ENCODE measurements around the gene ZNF273.

The ZNF273 gene

GRCh38 chr7:64965594-64965993 lies 62.5 kb downstream of the ZNF273 start:
- no peaks in the 10 kb centered on the region for H3K27me3 Mint-ChIP-seq (ENCODE audit: low read depth)
- no peak overlapping the region for H3K4me3 Mint-ChIP-seq

GRCh38 chr7:64978497-64979203 lies 75.6 kb downstream of the ZNF273 start:
- H3K9me3 Mint-ChIP-seq = peaks cover 80% of the 10 kb centered on the region
- H3K27me3 Mint-ChIP-seq (ENCODE audit: low read depth) = no peaks in the 10 kb centered on the region
- peaks cover 31% of the 10 kb centered on the region for H3K36me3 Mint-ChIP-seq (ENCODE audit: low read depth)
- no peaks in the 10 kb centered on the region for H3K4me1 Mint-ChIP-seq (ENCODE audit: low read depth)
- DNase-seq (ENCODE audit: low spot score) = no peak
- no peak overlapping the region for H3K4me3 Mint-ChIP-seq
- no peak overlapping the region for H3K27ac Mint-ChIP-seq

More at GRCh38 chr7:64965594-64965993, 62.5 kb downstream of the ZNF273 start:
- H3K36me3 Mint-ChIP-seq (ENCODE audit: low read depth) = no peaks in the 10 kb centered on the region
- H3K4me1 Mint-ChIP-seq (ENCODE audit: low read depth) = no peaks in the 10 kb centered on the region
- H3K9me3 Mint-ChIP-seq = peaks cover 30% of the 10 kb centered on the region
- no peak for DNase-seq (ENCODE audit: low spot score)
- no peak overlapping the region for H3K27ac Mint-ChIP-seq

All from T-helper 2 cell treated with Interferon-gamma antibody and Interleukin-4, amounts not matched to agents 5 μg/mL and 100 μg/mL, for 36 hours (primary cell).